ENCODE data around the gene RRAS. TPM values are rescaled to one million over a fixed set of nuclear protein-coding genes. Genes with fewer than 3 reads are reported as not detected.

The RRAS gene
- total RNA-seq, 4 donors from 2014 or later: 14.0 to 20.2 (median 18.8) TPM

GRCh38 chr19:49645995-49646394 lies 6.1 kb upstream of the RRAS start:
- TF ChIP-seq POLR2A (IDR thresholded peaks at IDR 0.05): no peak
- TF ChIP-seq, protein P1, sequence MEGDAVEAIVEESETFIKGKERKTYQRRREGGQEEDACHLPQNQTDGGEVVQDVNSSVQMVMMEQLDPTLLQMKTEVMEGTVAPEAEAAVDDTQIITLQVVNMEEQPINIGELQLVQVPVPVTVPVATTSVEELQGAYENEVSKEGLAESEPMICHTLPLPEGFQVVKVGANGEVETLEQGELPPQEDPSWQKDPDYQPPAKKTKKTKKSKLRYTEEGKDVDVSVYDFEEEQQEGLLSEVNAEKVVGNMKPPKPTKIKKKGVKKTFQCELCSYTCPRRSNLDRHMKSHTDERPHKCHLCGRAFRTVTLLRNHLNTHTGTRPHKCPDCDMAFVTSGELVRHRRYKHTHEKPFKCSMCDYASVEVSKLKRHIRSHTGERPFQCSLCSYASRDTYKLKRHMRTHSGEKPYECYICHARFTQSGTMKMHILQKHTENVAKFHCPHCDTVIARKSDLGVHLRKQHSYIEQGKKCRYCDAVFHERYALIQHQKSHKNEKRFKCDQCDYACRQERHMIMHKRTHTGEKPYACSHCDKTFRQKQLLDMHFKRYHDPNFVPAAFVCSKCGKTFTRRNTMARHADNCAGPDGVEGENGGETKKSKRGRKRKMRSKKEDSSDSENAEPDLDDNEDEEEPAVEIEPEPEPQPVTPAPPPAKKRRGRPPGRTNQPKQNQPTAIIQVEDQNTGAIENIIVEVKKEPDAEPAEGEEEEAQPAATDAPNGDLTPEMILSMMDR (IDR thresholded peaks at IDR 0.05): no peak
- H3K4me3 ChIP-seq (ENCODE audit: low read depth, poor library complexity, severe bottlenecking): no peak overlapping the region
- 87 to 92% methylated on average over 13 of the region's 13 CpGs for WGBS, 2 donors
- no peak for DNase-seq (ENCODE audit: low spot score in 2 of 2)
- intact Hi-C loops (cut with DNase I; ENCODE audit: low total_unique reads): no loop called here

DNA sequence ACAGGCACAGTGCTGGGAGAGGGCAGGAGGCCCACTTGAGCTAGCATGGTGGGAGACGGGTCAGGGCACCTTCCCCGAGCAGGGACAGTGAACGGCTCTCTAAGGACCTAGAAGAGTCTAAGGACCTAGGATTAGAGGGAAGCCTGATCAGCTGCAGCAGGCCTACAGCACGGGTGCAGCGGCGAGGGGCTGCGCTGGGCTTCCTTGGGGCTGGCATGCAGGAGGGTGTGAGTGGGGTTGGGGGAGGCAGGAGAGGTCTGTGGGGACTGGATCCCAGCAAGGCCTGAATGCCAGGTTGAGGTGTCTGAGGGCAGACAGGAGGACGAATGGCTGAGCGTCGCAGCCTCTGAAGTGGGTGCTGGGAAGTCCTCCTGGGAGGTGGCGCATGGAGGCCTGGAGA lies 5.6 kb upstream of the RRAS start:
- no peak overlapping the region for H3K4me3 ChIP-seq (ENCODE audit: low read depth, poor library complexity, severe bottlenecking)
- DNase-seq (ENCODE audit: low spot score in 2 of 2): no peak
- WGBS, 2 donors: 90 to 92% methylated on average over 11 of the region's 11 CpGs
- no peak for TF ChIP-seq POLR2A (IDR thresholded peaks at IDR 0.05)
- TF ChIP-seq, protein P1 (IDR thresholded peaks at IDR 0.05): no peak
- intact Hi-C loops (cut with DNase I; ENCODE audit: low total_unique reads): no loop called here

GRCh38 chr19:49643466-49643865 lies 3.5 kb upstream of the RRAS start:
- no peak overlapping the region for H3K4me3 ChIP-seq (ENCODE audit: low read depth, poor library complexity, severe bottlenecking)
- WGBS, 2 donors: 50 to 52% methylated on average over 2 of the region's 2 CpGs

DNA sequence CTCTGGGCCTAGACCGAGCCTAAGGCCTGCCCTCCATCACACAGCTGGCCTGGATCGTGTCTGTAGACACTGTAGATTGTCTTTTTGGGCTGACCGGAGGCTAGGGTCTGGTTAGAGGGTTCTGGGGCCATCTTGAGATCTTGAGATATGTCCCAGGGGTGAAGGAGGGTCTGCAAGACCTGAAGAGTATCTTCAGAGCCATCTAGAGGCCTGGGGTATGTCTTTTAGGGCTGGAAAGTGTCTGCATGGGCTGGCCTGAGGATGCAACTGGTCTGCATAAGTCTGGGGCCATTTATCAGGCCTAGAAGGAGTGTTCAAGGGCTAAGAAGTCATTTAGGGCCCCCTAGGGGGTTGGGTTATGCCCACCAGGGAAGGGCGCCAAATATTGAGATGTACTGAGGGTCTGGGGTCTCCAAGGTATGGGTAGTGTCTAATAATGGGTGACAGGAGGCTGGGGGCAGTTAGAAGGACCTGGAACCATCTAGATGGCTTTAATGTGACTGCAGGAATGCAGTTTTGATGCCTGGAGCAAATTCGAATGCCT lies 2.6 kb upstream of the RRAS start:
- TF ChIP-seq POLR2A (IDR thresholded peaks at IDR 0.05): no peak
- TF ChIP-seq, protein P1 (IDR thresholded peaks at IDR 0.05): no peak
- intact Hi-C loops (cut with DNase I; ENCODE audit: low total_unique reads): no loop called here
- H3K4me3 ChIP-seq (ENCODE audit: low read depth, poor library complexity, severe bottlenecking): peak overlapping the region; percentile 97
- WGBS, 2 donors: 3 to 7% methylated on average over 5 of the region's 5 CpGs
- no peak for DNase-seq (ENCODE audit: low spot score in 2 of 2)

More at GRCh38 chr19:49643466-49643865, 3.5 kb upstream of the RRAS start:
- DNase-seq (ENCODE audit: low spot score in 2 of 2): no peak
- intact Hi-C loops (cut with DNase I; ENCODE audit: low total_unique reads): no loop called here
- no peak for TF ChIP-seq POLR2A (IDR thresholded peaks at IDR 0.05)
- TF ChIP-seq, protein P1 (IDR thresholded peaks at IDR 0.05): no peak

GRCh38 chr19:49641688-49642491 lies 1.9 kb upstream of the RRAS start, which contains the start of gene SCAF1:
TSS of gene SCAF1 (plus strand) at chr19:49642209. CDS start at chr19:49645027, 2,818 bp downstream.
- intact Hi-C loops (cut with DNase I; ENCODE audit: low total_unique reads): no loop called here
- peak in 1 of 2 donors; percentile 66 for TF ChIP-seq POLR2A (IDR thresholded peaks at IDR 0.05)
- TF ChIP-seq, protein P1 (IDR thresholded peaks at IDR 0.05): no peak
- H3K4me3 ChIP-seq (ENCODE audit: low read depth, poor library complexity, severe bottlenecking): peak within 1 kb of the TSS; percentile 97
- peak; percentile 99 to 100 for DNase-seq (ENCODE audit: low spot score in 2 of 2)
- 1% methylated on average over 48 to 50 of the region's 87 CpGs for WGBS, 2 donors
